SK-N-SH treated with all-trans-retinoic acid at 6 μM for 48 hours (cell line): ENCODE results near the gene AR.

Experiments used
- ATAC-seq: fragments of 200-7000 bp; cut with Tn5 transposase; 3 replicates; pipeline ENCODE4 v1.9.1; 2020; ENCODE audit warnings: mild to moderate bottlenecking, moderate library complexity
- BACH2 ChIP-seq: fragments of 250-450 bp; sonication (Bioruptor Pico); IDR thresholded peaks from 2 replicates; pipeline ENCODE4 v1.9.0; 2021; ENCODE audit warnings: mild to moderate bottlenecking, borderline replicate concordance
- CREB5 ChIP-seq: fragments of 250-450 bp; sonication (Bioruptor Pico); IDR thresholded peaks from 2 replicates; pipeline ENCODE4 v1.5.1; 2020; ENCODE audit warnings: low read depth, mild to moderate bottlenecking, moderate library complexity
- CSDC2 ChIP-seq: fragments of 250-450 bp; sonication (Bioruptor Pico); IDR thresholded peaks from 2 replicates; pipeline ENCODE4 v1.5.0; 2020; ENCODE audit warnings: mild to moderate bottlenecking, moderate library complexity
- OSR1 ChIP-seq: fragments of 250-450 bp; sonication (Bioruptor Pico); IDR thresholded peaks from 2 replicates; pipeline ENCODE4 v1.8.0; 2022; ENCODE audit warnings: moderate library complexity, mild to moderate bottlenecking, inconsistent platforms
- PATZ1 ChIP-seq: fragments of 250-450 bp; sonication (Bioruptor Pico); IDR thresholded peaks from 2 replicates; pipeline ENCODE4 v1.8.0; 2020; ENCODE audit warnings: mild to moderate bottlenecking, moderate library complexity, borderline replicate concordance
- POU6F1 ChIP-seq: fragments of 250-450 bp; sonication (Bioruptor Pico); IDR thresholded peaks from 2 replicates; pipeline ENCODE4 v1.8.0; 2021; ENCODE audit warnings: low read depth, mild to moderate bottlenecking, moderate library complexity, borderline replicate concordance
- PPARA ChIP-seq: fragments of 250-450 bp; sonication (Bioruptor Pico); IDR thresholded peaks from 2 replicates; pipeline ENCODE4 v1.5.0; 2020; ENCODE audit warnings: mild to moderate bottlenecking, borderline replicate concordance
- RARB ChIP-seq: fragments of 250-450 bp; sonication (Bioruptor Pico); IDR thresholded peaks from 2 replicates; pipeline ENCODE4 v1.8.0; 2021; ENCODE audit warnings: mild to moderate bottlenecking, moderate library complexity
- SNAI2 ChIP-seq: fragments of 250-450 bp; sonication (Bioruptor Pico); IDR thresholded peaks from 2 replicates; pipeline ENCODE4 v1.5.0; 2020; ENCODE audit warnings: mild to moderate bottlenecking, moderate library complexity
- TOX ChIP-seq: fragments of 250-450 bp; sonication (Bioruptor Pico); IDR thresholded peaks from 2 replicates; pipeline ENCODE4 v1.8.0; 2021; ENCODE audit warnings: mild to moderate bottlenecking, moderate library complexity, borderline replicate concordance
- TSHZ2 ChIP-seq: fragments of 250-450 bp; sonication (Bioruptor Pico); IDR thresholded peaks from 2 replicates; pipeline ENCODE4 v1.5.0; 2020; ENCODE audit warnings: mild to moderate bottlenecking, moderate library complexity
- ZC3H10 ChIP-seq: fragments of 250-450 bp; sonication (Bioruptor Pico); IDR thresholded peaks from 2 replicates; pipeline ENCODE4 v1.5.1; 2021; ENCODE audit warnings: mild to moderate bottlenecking, moderate library complexity
- ZFP3 ChIP-seq: fragments of 250-450 bp; sonication (Bioruptor Pico); IDR thresholded peaks from 2 replicates; pipeline ENCODE4 v1.5.0; 2020; ENCODE audit warnings: mild to moderate bottlenecking, moderate library complexity
- ZFP30 ChIP-seq: fragments of 450-650 bp; formaldehyde crosslinking; IDR thresholded peaks from 2 replicates; pipeline ENCODE4 v1.5.0; 2022; ENCODE audit warnings: mild to moderate bottlenecking, moderate library complexity
- ZNF565 ChIP-seq: fragments of 450-650 bp; formaldehyde crosslinking; conservative IDR thresholded peaks from 2 replicates; pipeline ENCODE4 v1.5.0; 2020; ENCODE audit warnings: low read depth, mild to moderate bottlenecking, moderate library complexity
- ZNF8 ChIP-seq: fragments of 450-650 bp; formaldehyde crosslinking; IDR thresholded peaks from 2 replicates; pipeline ENCODE4 v1.5.0; 2020; ENCODE audit warnings: mild to moderate bottlenecking, moderate library complexity

The AR gene

DNA sequence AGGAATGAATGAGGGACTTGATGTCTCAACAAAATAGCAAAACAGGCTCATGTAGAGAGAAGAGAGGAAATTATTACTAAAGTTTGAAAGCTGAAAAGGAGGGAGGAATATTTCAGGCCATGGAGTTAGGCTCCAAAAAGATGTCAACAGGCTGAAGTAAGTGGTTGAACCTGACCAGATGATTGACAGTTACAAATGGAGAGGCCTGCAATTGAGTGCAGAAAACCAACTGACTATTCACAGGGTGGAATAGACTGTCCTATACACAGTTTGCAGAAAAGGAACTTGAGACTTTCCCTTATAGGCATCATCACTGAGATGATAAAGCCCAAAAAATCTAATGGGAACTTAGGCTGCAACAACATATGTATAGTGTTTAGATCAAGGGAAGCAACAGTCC lies 233.3 kb downstream of the AR start:
- ATAC-seq: no peak
- TF ChIP-seq OSR1 (CRISPR knock-in tag) (no peak), ZNF565 (CRISPR knock-in tag) (no peak), TSHZ2 (no peak), SNAI2 (CRISPR knock-in tag) (no peak)

DNA sequence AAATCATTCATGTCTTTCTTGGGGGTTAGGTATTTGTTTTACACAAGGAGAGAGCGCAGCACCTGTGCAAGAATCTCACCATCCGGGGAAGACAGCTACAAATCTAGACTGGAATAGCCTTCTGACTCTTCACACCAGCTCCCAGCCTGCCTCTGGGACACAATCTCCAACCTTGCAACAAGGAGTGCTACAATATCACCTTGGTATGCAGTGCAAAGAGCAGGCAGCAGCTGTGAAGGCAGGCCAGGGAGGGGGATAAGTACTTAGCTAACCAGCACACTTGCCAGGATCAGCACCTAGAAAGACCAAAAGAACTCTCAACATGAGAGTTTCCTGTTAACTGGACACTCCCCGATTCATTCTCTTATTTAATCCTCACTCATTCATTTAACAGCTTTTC lies 235.3 kb downstream of the AR start:
- TF ChIP-seq CSDC2 (CRISPR knock-in tag) (no peak), POU6F1 (CRISPR knock-in tag) (no peak), TOX (CRISPR knock-in tag) (no peak), TSHZ2 (no peak), BACH2 (no peak), SNAI2 (CRISPR knock-in tag) (no peak), ZFP3 (no peak), ZNF8 (CRISPR knock-in tag) (no peak), PATZ1 (CRISPR knock-in tag) (no peak), ZFP30 (CRISPR knock-in tag) (no peak), OSR1 (CRISPR knock-in tag) (no peak), PPARA (CRISPR knock-in tag) (no peak), RARB (CRISPR knock-in tag) (no peak), ZNF565 (CRISPR knock-in tag) (no peak), ZC3H10 (CRISPR knock-in tag) (no peak), CREB5 (CRISPR knock-in tag) (no peak)
- ATAC-seq: no peak
